ENCODE measurements around the gene SGSM1.

SGSM1 gene

GRCh38 chr22:24805790-24806662 lies at the start of gene SGSM1:
TSS of gene SGSM1 (plus strand) at chr22:24806211. CDS start at chr22:24806326, 115 bp downstream.
- in situ Hi-C loops (cut with MboI; ENCODE audit: low sequenced_read_pairs) = no loop called here

DNA sequence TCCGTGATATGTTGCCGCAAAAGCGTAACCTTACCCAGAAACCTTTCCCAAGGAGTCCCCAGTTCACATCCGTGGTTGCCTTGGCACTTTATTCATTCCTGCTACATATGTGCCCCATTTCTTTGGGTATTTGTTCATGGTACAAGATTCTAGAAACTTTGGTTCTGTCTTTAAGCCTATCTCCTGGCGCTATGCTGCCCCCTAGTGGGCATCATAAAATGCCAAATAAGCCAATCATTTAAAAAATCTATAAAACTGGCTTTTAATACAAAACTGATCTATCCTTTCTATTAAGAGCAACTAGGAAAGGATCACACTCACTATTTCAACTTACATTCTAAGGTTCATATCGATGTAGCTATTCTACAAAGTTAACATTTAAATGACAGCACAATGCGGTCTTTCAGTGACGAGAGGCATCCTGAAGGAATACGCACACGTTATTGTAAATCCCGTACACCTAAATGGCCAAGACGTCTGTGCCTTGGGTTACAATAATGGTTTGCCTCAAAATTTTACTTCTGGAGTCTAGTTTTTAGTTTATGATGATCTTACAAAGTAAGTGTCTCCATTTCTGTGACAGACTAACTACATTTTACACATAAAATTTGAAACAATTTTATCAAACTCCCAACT lies 47.7 kb upstream of the SGSM1 start:
- in situ Hi-C loops (cut with MboI; ENCODE audit: low sequenced_read_pairs) = loop anchor here (25.0 kb wide), 1 partner anchor 304 kb away; no protein-coding TSS in a partner anchor

DNA sequence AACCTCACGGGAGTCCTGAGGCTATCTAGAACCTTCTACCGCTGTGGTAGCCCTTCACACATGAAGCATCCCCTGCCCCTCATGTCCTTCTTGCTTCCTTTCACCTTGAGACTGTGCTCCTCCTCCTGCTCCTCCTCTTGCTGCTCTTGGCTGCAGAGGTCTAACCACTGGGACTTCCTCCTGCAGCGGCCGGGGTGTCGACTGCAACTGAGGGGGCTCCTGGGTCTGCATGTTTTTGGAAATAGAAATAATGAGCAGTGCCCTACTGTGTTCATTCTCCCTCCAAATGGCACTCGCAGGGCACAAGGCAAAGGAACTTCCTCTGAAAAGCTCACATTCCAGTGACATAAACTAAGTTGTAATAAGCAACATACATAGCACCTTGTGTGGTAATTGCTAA lies 46.2 kb upstream of the SGSM1 start:
- in situ Hi-C loops (cut with MboI; ENCODE audit: low sequenced_read_pairs) = loop anchor here (25.0 kb wide), 1 partner anchor 303 kb away; no protein-coding TSS in a partner anchor

DNA sequence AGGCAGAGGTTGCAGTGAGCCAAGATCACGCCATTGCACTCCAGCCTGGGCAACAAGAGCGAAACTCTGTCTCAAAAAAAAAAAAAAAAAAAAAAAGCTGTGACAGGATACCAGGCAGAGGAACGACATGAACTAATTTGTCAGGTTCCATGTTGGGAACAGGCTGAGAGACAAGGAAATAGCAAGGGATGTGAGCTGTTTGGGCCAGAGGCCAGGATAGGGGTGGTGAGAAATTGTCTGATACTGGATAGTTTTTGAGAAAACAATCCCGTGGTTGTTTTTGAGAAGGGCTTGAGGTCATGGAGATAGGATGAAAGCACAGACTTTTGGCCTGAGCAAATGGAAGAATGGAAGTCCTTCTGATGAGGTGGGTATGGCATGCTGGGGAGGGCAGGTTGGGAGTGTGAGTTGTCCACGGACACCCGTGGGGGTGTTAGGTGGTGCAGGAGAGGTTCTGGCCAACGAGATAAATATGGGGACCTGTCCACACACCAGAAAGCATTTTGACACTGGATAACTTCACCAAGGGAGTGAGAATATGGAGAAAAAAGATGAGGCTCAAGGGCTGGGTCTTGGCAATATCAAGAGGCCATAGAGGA lies 45.2 kb upstream of the SGSM1 start:
- in situ Hi-C loops (cut with MboI; ENCODE audit: low sequenced_read_pairs) = loop anchor here (25.0 kb wide), 1 partner anchor 301 kb away; no protein-coding TSS in a partner anchor

DNA sequence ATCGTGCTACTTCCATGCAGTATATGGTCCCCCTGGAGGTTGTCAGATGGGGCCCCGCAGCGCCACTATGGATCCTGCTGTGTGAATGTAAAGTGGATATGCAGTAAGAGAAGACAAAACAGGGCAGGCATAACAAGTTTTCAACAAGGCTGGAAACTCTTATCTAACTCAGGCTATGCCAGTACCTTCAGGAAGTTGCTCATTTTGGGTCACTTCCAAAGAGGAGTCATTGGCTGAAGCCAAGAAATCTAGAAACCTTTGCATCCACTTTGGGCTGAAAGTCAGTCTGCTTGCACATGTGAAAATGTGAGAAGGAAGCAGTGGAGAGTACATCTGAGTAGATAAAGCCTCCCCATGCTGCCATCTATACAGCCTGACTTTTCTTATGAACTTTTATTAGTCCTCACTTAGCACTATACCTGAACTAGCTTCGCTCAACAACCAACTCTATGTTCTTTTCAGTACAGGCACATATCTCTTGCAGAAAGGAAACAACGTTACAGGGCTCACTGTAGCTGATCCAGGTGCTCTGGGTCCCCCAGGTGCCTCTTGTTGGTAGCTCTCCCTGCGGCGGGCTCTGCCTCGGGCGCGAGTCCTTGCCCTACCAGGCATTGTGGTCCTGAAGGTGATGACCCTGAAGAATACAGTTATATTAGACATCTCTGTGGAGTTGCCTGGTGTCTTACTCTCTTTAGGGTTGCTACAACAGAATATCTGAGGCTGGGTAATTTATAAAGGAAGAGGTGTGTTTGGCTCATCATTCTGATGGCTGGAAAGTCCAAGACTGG lies 43.9 kb upstream of the SGSM1 start:
- in situ Hi-C loops (cut with MboI; ENCODE audit: low sequenced_read_pairs) = loop anchor here (25.0 kb wide), 1 partner anchor 300 kb away; no protein-coding TSS in a partner anchor

DNA sequence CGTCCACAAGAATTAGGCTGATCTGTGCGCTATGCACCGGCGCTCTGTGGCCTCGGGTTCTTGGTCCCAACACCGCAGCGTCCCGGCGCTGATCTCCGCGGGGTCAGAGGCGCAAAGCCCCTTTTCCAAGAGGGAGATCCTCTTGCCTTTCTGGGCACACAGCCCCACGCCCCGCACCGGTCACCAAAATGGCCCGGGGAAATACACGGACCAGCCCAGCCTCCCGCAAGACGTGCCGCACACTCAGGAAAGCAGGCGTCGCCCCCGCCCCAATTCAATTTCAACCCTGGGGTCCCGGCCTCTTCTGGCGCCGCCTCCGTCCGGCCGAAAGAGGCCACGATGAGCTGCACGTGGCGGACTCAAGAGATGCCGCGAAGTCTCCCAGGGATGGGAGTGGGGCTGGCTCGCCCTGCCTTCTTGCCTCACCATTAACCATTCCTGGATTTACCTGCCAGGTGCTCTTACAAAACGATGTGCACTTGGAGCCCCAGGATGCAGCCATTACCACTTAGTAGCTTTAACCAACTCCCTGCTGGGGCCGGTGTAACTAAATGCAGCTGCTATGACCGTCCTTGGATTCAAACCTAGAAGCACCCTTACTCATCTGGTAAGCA lies 42.0 kb upstream of the SGSM1 start:
- in situ Hi-C loops (cut with MboI; ENCODE audit: low sequenced_read_pairs) = loop anchor here (25.0 kb wide), 1 partner anchor 298 kb away; no protein-coding TSS in a partner anchor

DNA sequence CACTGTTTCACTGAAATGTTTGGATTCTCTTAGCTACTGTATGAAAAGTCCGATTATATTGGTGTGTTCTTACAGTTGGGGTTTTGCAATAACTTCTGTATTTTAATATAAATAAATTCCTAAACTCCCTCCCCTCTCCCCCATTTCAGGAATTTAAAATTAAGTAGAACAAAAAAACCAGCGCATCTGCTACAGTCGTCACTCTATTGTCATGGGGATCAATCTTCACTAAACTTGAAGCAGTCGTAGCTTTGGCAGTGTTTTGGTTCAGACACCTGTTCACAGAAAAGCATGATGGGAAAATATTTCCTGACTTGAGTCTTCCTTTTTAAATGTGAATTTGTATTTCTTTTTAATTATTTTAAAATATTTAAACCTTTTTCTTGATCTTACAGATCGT lies 40.8 kb upstream of the SGSM1 start:
- in situ Hi-C loops (cut with MboI; ENCODE audit: low sequenced_read_pairs) = loop anchor here (25.0 kb wide), 1 partner anchor 297 kb away; no protein-coding TSS in a partner anchor

GRCh38 chr22:24768537-24769374 lies 37.3 kb upstream of the SGSM1 start:
- in situ Hi-C loops (cut with MboI; ENCODE audit: low sequenced_read_pairs) = loop anchor here (25.0 kb wide), 1 partner anchor 294 kb away; no protein-coding TSS in a partner anchor

DNA sequence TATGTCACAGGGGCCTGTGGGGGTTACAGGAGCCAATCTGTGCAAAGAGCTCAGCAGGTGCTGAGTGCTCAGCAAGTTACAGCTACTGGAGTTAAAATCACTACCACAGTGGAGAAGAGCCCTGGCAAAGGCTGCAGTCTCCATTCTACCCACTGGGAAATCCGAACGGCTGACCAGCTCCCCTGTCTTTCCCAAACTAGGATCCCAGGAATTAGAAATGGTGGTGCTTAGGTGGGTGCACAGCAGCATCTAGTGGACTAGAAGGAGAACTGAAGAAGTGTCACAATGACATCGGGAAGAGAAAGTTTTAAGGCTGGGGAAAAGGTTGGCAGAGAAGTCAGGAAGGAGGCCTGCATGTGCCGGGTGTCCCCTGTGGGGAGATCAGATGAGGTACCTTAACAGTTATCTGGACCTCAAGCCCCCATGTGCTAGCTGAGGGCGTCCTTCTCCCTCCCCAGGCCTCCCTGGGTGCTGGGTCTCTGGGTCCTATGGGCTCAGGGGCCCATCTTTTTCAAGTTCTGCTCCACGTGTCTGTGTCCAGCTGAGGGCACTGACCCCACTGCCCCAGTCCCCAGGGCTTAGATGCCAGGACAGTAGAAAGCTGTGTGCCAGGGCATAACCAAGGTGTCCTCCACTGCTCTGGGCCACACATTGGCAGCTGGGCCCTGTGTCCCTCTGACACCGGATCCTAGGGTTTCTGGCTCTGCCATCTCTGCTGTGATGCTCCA lies 33.4 kb upstream of the SGSM1 start:
- in situ Hi-C loops (cut with MboI; ENCODE audit: low sequenced_read_pairs) = loop anchor here (25.0 kb wide), 1 partner anchor 290 kb away; no protein-coding TSS in a partner anchor

DNA sequence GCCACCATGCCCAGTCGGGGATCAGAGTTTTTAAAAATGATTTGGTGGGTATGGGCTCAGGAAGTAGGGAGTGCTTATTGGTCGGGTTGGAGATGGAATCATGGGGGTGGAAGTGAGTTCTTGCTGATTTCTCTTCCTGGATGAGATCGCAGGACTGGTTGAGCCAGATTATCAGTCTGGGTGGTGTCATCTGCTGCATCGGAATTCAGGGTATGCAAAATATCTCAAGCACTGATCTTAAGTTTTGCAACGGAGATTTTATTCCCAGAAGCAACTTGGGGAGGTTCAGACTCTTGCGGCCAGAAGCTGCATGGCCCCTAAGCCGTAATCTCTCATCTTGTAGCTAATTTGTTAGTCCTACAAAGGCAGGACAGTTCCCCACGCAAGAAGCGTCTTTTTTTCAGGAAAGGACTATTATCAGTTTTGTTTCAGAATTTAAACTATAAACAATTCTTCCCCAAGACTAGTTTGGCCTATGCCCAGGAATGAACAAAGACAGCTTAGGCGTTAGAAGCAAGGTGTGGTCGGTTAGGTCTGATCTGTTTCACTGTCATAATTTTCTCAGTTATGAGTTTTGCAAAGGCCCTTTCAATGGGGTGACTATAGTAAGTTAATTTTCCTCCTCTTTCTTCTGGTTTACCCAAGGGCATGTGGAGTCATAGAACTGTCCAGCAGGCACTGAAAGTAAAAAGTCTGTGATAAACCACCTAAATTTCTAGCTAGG lies 30.1 kb upstream of the SGSM1 start:
- in situ Hi-C loops (cut with MboI; ENCODE audit: low sequenced_read_pairs) = no loop called here

DNA sequence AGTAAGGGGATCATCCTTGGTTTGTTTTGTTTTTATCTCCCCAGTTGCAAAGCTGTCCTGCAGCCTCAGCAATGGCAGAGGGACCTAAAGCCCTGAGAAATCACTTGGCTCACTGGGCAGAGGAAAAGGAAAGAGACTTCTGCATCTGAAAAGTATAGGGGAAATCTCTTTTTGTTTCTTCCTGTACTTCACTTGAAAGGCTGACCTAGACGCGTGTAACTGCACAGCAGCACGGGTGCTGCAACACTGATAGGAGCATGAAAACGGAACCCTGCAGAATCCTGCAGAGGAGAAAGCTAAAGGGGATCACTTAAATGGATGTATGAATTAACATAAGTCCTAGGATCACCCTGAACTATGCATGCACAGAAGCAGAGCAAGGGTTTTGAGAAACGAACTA lies 29.5 kb upstream of the SGSM1 start:
- in situ Hi-C loops (cut with MboI; ENCODE audit: low sequenced_read_pairs) = no loop called here

DNA sequence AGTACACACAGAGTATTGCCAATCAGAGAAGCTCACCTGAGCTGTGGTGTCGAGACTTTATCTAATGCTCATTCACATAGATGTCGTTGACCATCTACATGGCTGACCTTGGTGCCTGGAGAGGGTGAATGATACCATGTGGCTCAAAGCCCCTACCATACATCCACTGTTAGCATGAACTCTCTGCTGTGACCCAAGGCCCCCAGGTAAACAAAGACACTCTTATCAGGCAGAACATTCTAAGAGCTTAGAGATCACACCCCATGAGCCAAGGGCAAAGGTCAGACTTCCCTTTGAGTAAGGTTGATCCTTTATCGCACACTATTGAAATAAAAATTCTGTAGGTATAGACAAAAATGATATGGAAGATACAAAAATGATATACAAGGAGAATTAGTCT lies 16.5 kb upstream of the SGSM1 start:
- in situ Hi-C loops (cut with MboI; ENCODE audit: low sequenced_read_pairs) = no loop called here

GRCh38 chr22:24791362-24791761 lies 14.6 kb upstream of the SGSM1 start:
- in situ Hi-C loops (cut with MboI; ENCODE audit: low sequenced_read_pairs) = no loop called here

DNA sequence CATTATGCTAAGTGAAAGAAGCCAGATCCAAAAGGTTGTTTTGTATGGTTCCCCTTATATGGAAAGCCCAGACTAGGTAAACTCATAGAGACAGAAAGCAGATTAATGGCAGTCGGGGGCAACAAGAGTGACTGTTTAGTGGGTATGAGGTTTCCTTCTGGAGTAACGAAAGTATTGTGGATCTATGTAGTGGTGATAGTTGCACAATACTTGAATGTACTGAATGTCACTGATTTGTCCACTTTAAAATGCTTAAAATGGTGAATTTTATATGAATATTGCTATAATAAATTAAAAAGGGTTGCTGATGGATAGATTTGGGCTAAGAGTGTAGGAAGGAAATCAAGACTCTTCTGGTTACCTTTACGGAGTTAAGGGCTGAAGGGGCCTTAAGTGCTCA lies 10.0 kb upstream of the SGSM1 start:
- in situ Hi-C loops (cut with MboI; ENCODE audit: low sequenced_read_pairs) = no loop called here

DNA sequence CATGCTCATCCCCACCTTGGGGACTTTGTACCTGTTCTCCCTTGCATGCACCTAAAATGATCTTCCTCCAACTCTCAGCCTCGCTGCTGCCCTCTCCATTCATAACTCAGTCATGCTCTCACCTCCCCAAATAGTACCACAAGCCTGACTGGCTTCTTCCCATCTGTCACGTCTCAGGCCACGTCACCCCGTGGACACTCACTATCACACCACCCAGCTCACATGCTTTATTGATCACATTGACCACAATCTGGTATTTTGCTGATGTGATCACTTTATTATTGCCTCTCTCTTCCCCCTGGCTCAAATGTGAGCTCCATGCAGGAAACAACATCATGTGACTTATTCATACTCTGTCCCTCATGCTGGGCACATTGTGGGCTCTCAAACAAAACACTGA lies 9.2 kb upstream of the SGSM1 start:
- in situ Hi-C loops (cut with MboI; ENCODE audit: low sequenced_read_pairs) = no loop called here

DNA sequence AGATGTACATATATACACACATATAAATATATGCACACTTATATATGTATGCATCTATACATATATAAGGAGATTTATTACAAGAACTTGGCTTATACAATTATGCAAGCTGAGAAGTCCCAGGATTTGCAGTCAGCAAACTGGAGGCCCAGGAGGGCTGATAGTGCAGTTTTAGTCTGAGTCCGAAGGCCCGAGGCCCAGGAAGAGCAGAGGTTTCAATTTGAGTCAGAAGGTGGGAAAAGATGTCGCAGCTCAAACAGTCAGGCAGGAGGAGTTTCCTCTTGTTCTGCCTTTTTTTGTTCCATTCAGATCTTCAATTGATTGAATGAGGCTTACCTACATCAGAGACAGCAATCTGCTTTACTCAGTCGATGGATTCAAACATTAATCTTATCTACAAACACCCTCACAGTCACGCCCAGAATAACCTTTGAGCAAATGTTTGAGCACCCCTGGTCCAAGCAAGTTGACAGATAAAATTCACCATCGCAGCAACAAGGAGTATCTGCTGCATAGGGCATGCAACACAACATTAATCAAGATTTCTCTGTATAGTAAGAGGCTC lies 4.0 kb upstream of the SGSM1 start:
- in situ Hi-C loops (cut with MboI; ENCODE audit: low sequenced_read_pairs) = no loop called here

- in situ Hi-C loops (cut with MboI; ENCODE audit: low sequenced_read_pairs) = no loop called here
These were observed 2.9 kb upstream of the SGSM1 start for GRCh38 chr22:24803064-24803542.

GRCh38 chr22:24806663-24807001 lies 621 bp downstream of the SGSM1 start:
- in situ Hi-C loops (cut with MboI; ENCODE audit: low sequenced_read_pairs) = no loop called here
